NCI-H2227 (cell line): ENCODE data around the gene MYEOV.

ENCODE experiments used
- DNase-seq: peaks from one replicate; lab custom pipeline; 2025; ENCODE audit not compliant: unreplicated experiment; lab: John Stamatoyannopoulos, UW

The MYEOV gene

DNA sequence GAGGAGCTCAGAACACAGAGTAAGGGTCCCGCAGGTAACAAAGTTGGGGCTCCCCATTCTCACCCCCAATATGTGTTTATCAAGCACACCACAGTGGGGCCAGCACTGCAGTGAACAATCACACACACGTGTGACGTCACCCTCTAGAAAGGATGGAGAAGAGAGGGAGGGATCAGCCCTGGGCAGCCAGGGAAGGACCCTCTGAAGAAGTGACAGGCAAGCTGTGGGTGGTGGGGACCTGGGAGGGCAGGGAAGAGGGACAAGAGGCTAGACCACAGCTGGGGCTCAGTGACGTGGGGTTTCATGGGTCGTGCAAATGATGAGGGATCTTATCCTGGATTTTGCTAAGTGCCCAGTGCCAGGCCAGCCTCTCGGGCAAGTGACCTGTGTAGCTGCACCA lies 28.7 kb upstream of the MYEOV start:
- no peak for DNase-seq

- no peak for DNase-seq
Measured at GRCh38 chr11:69265911-69266510, 27.9 kb upstream of the MYEOV start.

GRCh38 chr11:69267395-69267805 lies 26.6 kb upstream of the MYEOV start:
- DNase-seq: no peak

GRCh38 chr11:69268911-69269310 lies 25.0 kb upstream of the MYEOV start:
- no peak for DNase-seq

DNA sequence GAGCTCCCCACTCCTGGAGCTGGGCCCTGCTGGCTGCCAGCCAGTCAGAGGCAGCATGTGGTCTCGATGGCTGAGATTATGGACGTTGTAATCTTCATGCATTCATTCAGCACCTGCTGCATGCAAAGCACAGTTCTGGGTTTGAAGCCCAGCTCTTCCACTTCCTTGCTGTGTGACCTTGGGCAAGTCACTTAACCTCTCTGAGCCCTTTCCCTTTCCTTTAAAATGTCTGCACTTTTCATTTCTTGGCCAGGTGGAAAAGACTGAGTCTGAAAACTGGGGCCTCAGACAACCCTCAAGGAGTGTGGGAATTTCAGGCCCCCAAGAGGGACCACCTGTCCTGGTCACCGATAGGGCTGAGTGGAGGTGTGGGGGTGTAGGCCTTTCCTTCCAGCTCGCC lies 24.6 kb upstream of the MYEOV start:
- DNase-seq: no peak

DNA sequence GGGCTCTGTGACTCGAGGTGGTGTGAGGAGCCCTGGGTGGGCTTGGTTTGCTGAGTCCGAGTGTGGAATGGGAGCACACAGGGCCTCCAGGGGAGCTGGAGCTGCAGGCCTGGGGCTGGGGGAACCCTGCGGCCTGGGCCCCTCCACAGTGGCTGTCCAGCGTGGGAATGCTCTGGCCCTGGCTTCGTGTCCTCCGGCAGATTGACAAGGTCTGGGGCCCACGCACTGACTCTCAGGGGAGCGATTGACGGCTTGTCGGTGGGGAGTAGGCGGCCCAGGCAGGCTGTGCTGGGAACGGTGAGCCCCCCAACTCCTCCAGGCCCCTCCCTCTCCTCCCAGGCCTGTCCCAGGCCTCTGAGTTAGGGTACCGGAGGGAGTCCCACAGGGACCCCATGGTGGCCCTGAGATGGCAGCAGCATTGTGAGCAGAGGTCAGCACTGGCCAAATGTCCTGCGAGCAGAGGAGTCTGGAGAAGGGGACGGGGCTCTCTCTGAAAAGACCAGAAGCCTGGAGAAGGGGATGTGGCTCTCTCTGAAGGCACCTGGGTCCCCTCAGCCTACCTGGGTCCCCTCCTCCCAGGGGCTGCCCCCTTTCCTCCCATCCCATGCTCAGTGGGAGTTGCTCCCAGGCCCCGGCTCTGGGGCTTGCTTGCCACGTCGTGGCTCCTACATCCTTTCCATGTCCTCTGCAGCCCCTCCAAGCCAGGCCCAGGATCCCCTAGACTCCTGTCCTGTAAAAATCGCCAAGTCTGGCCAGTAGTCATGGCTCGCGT lies 23.8 kb upstream of the MYEOV start:
- no peak for DNase-seq

GRCh38 chr11:69270941-69271340 lies 23.0 kb upstream of the MYEOV start:
- no peak for DNase-seq

DNA sequence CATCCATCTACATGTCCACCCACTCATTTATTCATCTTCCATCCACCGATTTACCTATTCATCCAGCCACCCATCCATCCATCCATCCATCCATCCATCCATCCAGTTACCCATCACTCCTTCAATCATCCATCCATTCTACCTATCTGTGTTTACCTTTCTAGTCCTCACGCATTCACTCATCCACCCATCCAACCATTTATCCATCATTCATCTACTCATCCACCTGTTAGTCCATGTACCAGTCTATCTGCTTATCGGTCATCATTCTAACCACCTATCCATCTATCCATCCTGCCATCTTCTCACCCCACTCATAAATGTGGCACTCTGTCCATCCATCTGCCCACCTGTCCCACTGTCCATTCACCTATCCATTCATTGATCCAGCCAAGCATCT lies 21.9 kb upstream of the MYEOV start:
- no peak for DNase-seq

GRCh38 chr11:69272831-69273485 lies 21.0 kb upstream of the MYEOV start:
- DNase-seq: no peak

GRCh38 chr11:69273571-69273970 lies 20.4 kb upstream of the MYEOV start:
- DNase-seq: no peak

- DNase-seq: no peak
Measured at GRCh38 chr11:69274531-69275016, 19.4 kb upstream of the MYEOV start.

GRCh38 chr11:69275178-69275577 lies 18.8 kb upstream of the MYEOV start:
- DNase-seq: no peak

DNA sequence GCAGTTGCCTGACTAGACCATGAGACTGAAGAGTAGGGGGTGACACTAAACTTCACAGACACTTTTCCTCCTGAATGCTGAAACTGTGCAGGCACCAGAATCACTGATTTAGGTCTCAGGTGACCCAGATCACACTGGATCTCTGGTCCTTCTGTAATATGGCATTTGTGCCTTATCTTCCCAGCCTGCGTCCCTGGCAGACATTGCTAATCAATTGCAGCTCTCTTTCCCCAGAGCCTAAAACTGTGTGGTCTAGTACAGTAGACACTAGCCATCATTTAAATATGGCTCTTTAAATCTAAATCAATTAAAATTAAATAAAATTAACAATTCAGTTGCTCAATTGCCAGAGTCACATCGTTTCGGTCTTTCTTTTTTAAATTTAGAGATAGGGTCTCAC lies 17.8 kb upstream of the MYEOV start:
- no peak for DNase-seq

GRCh38 chr11:69277074-69277809 lies 16.7 kb upstream of the MYEOV start:
- DNase-seq: no peak

DNA sequence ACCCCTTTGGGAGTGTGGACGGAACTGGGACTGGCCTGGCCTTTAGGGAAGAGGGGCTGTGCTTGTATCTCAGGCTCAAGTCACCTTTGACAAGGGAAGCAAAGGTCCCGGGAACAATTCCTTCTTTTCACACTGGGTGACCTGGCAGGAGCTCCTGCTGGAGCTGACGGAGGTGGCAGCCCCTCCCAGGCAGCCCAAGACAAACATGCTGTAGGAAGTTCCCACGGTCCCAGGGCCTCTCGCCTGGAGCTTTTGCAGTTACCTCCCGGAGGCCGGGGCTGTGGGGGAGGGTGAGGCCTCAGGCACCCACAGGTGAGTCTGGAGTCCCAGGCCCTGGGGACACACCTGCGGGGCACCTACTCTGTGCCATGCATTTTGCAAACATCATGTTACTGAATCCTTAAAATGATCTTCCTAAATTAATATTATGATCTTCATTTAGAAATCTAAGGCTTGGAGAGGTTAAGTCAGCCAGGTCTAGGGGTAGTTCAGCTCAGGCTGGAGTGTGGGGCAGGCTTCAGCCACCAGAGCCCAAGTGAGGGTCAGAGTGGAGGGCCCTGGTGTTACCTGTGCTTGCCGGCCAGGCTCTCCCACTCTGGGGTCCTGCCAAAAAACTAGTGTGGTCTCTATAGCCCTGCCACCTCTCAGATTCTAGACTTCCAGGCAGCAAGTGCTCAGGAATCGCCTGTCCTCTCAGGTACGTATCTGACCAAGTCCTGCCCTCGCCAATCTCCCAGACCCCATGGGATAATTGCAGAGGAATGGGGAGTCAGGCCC lies 15.7 kb upstream of the MYEOV start:
- DNase-seq: no peak

GRCh38 chr11:69280451-69280850 lies 13.5 kb upstream of the MYEOV start:
- DNase-seq: no peak

DNA sequence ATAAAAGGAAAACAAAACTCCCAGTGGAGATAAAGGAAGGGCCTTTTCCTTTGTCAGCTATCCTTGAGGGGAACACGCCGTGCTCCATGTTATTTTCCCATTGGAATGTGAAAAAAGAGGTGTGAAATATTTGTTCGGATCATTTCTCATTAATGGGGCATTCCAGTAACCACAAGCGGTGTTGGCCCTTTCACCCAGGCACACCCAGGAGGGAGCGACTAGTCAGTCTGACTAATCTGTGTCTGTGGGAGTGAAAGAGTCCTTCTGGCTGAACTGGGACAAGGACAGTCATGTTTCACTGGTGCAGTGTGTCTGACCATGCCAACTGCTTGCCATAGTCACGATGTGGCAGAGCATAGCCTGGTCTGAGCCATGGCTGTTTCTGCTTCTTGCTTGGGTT lies 13.0 kb upstream of the MYEOV start:
- no peak for DNase-seq

- no peak for DNase-seq
Measured at GRCh38 chr11:69283446-69283845, 10.5 kb upstream of the MYEOV start.

DNA sequence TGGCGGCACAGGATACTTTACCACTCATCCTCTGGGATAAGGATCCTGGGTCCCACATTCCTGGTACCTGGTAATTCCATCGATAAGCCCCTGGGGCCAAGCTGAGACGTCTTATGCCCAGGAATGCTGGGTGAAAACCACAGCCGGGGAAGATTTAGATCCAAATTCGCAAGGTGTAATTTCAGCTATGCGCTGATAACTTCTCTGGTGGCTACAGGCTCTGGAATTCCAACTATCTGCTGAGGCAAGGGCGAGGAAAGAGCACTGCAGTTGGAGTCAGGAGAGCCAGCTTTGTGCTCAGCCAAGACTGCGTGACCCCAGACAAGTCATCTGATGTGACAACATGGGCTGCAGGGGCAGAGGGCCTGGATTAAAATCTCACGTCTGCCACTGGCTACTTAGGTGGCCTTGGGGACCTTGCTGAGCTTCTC lies 9.9 kb upstream of the MYEOV start:
- DNase-seq: no peak

GRCh38 chr11:69285091-69285490 lies 8.9 kb upstream of the MYEOV start:
- DNase-seq: no peak

DNA sequence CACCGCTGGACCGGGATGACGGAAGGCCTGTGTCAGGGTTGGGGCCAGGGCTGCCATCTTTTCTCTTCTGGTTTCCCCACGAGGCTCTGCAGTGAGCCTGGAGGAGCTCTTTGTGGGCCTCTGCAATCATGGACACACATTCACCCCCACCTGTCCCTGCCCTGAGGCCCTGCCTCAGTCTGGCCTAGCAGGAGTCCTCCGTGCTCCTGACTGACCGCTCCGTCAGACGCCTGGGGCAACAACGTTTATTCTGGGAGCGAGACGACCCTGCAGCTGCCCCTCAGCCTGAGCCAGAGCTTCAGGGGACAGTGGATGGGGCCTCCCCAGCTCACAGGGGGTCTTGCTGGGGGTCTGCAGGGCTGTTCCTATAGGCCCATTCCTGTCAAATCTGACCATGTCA lies 8.2 kb upstream of the MYEOV start:
- no peak for DNase-seq
